GM10248 (cell line): Measurements from ENCODE around the gene UNC93A.

Experiments used
- CTCF ChIA-PET: fragments of 300-600 bp; sonication (Branson Sonifier 250); formaldehyde crosslinking; extraction: SDS; loops from one replicate; lab custom pipeline; 2021; ENCODE audit warnings: antibody characterized with exemption; lab: Yijun Ruan, JAX
- POLR2A ChIA-PET: fragments of 350-650 bp; sonication (Branson Sonifier 250); formaldehyde crosslinking; extraction: SDS; loops from one replicate; lab custom pipeline; 2020; ENCODE audit warnings: antibody characterized with exemption; lab: Yijun Ruan, JAX
- DNase-seq: peaks from one replicate; pipeline ENCODE4 v3.0.0; 2012; ENCODE audit errors: extremely low spot score
- CTCF ChIP-seq: IDR thresholded peaks from 2 replicates; pipeline ENCODE4 v1.5.1; 2012; ENCODE audit warnings: mild to moderate bottlenecking, low read depth; ENCODE audit errors: extremely low read depth, missing control alignments, control extremely low read depth

UNC93A gene

GRCh38 chr6:167342879-167343610 lies 51.9 kb downstream of the UNC93A start:
- TF ChIP-seq CTCF, result no peak
- POLR2A ChIA-PET, result no interaction called here
- DNase-seq, result no peak
- CTCF ChIA-PET, result interaction anchor here (2.4 kb wide), 1 partner anchor 8 kb away, joined by 5 read pairs; no protein-coding TSS in a partner anchor

GRCh38 chr6:167345348-167345747 lies 54.2 kb downstream of the UNC93A start:
- ChIA-PET POLR2A (no interaction called here), CTCF (no interaction called here)
- no peak for TF ChIP-seq CTCF
- DNase-seq, result no peak

GRCh38 chr6:167345960-167346359 lies 54.8 kb downstream of the UNC93A start:
- no peak for TF ChIP-seq CTCF
- no peak for DNase-seq
- POLR2A ChIA-PET, result no interaction called here
- CTCF ChIA-PET, result no interaction called here

GRCh38 chr6:167347226-167347625 lies 56.1 kb downstream of the UNC93A start:
- ChIA-PET CTCF (no interaction called here), POLR2A (no interaction called here)
- DNase-seq, result no peak
- TF ChIP-seq CTCF, result no peak

GRCh38 chr6:167349631-167350274 lies 58.6 kb downstream of the UNC93A start:
- ChIA-PET POLR2A (no interaction called here), CTCF (interaction anchor here (1.2 kb wide), 1 partner anchor 134 kb away, joined by 3 read pairs; no protein-coding TSS in a partner anchor)
- TF ChIP-seq CTCF, result no peak
- DNase-seq, result no peak

GRCh38 chr6:167350275-167350696 lies 59.2 kb downstream of the UNC93A start:
- ChIA-PET POLR2A (no interaction called here), CTCF (interaction anchor here (1.5 kb wide), 1 partner anchor 8 kb away, joined by 5 read pairs; no protein-coding TSS in a partner anchor)
- DNase-seq, result no peak
- no peak for TF ChIP-seq CTCF
